SJSA1 (cell line): Measurements from ENCODE around the gene PLK5. TPM values are rescaled to one million over a fixed set of nuclear protein-coding genes. Genes with fewer than 3 reads are reported as not detected.
"Not testable (repeated sequence)": the region's sequence is repeated elsewhere in the genome, so short reads cannot be mapped to it uniquely, and the experiment has no call there.

Experiments
- DNase-seq, 2 experiments: peaks; one replicate each; pipeline ENCODE4 v3.0.0-alpha.2; 2015 to 2020; ENCODE audit warnings: low spot score in 2 of 2, low read depth in 1 of 2
- H3K27ac ChIP-seq: fragments of 250-450 bp; sonication (Bioruptor Pico); 2 replicates; pipeline ENCODE4 v1.5.1; 2020; ENCODE audit warnings: mild to moderate bottlenecking, moderate library complexity
- H3K27me3 ChIP-seq: fragments of 250-450 bp; sonication (Bioruptor Pico); replicated peaks from 2 replicates; pipeline ENCODE4 v1.5.1; 2020; ENCODE audit warnings: mild to moderate bottlenecking, moderate library complexity
- H3K36me3 ChIP-seq: fragments of 250-450 bp; sonication (Bioruptor Pico); 2 replicates; pipeline ENCODE4 v1.5.1; 2020; ENCODE audit warnings: mild to moderate bottlenecking
- H3K4me1 ChIP-seq: fragments of 250-450 bp; sonication (Bioruptor Pico); replicated peaks from 2 replicates; pipeline ENCODE4 v1.6.1; 2021; ENCODE audit warnings: mild to moderate bottlenecking
- H3K4me3 ChIP-seq: fragments of 250-450 bp; sonication (Bioruptor Pico); 2 replicates; pipeline ENCODE4 v1.5.1; 2020; ENCODE audit warnings: mild to moderate bottlenecking
- H3K9me3 ChIP-seq: fragments of 250-450 bp; sonication (Bioruptor Pico); replicated peaks from 2 replicates; pipeline ENCODE4 v1.5.1; 2020; ENCODE audit warnings: mild to moderate bottlenecking
- total RNA-seq: library from RNA; depleted of rRNA; stranded (reverse); fragments of >200 nt; shearing (Covaris generic); gene quantifications from 2 replicates; pipeline ENCODE4 v1.2.3, GENCODE V29; 2014

Gene PLK5
- total RNA-seq, 1 experiment from 2014 or later, result not detected

DNA sequence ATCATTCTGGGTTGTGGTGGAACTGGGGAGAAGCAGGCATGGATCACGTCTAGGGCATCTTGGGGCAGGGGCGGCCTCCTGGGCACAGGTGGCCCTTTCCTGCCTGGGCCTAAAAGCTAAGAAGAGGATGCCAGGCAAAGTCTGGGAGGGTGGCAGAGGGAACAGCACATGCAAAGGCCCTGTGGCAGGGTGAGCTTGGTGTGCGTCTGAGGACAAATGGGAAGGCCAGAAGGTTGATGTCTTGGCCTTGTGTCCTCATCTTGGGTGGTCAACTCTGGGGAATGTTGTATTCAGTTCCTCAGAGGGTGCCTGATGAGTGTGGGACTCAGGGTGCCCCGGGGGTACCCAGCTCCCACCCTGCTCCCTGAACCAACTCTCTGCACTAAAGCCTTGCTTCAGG lies 5.4 kb upstream of the PLK5 start:
- H3K27ac ChIP-seq, result no peak overlapping the region
- 0 out of 2 replicates have a peak, but pooled peaks cover 2% of the 10 kb centered on the region for H3K9me3 ChIP-seq
- no peak overlapping the region for H3K4me3 ChIP-seq
- peaks cover 19% of the 10 kb centered on the region for H3K27me3 ChIP-seq
- H3K4me1 ChIP-seq, result peaks cover 7% of the 10 kb centered on the region
- no peak for DNase-seq
- H3K36me3 ChIP-seq, result no peaks in the 10 kb centered on the region

DNA sequence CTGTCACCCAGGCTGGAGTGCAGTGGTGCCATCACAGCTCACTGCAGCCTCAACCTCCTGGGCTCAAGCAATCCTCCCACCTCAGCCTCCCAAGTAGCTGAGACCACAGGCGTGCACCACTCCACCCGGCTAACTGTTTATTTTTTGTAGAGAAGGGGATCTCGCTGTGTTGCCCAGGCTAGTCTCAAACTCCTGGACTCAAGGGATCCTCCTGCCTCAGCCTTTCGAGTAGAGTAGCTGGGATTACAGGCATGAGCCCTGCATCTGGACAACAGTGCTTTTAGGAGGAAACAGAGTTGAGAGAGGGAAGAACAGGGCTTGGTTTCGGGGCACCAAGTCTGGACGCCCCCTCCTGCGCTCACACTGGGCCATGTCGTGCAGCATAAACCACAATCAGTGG lies 4.1 kb upstream of the PLK5 start:
- H3K27me3 ChIP-seq, result peaks cover 30% of the 10 kb centered on the region
- H3K9me3 ChIP-seq, H3K4me3 ChIP-seq, H3K36me3 ChIP-seq, DNase-seq, H3K27ac ChIP-seq, H3K4me1 ChIP-seq: not testable (repeated sequence)

DNA sequence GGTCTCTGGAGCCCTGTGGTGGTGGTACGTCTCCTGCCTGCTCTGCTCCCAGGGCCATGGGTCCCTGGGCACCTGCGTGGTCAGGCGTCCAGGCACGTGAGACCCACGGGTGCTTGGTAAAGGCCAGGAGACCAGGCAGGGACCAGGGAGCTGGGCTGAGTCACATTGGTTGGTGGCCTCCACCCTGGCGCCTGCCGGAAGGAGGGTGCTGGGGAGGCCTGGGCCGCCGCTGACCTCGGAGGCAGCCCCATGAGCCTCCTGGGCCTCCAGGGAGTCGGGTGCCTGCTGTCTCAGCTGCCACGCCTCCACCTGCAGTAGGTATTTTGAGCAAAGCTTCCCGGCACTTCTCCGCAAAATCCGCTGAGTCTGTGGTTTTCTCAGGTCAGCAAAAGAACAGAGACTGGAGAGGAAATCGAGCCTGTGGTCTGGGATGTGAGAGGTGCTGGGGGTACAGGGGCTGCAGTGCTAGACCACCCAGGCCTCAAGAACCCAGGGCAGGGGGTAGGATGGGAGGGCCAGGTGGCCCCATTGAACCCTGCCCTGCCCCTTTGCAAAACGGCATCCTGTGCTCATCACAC lies 3.6 kb upstream of the PLK5 start:
- Histone ChIP-seq H3K4me3 (no peak overlapping the region), H3K36me3 (no peaks in the 10 kb centered on the region), H3K27me3 (peaks cover 35% of the 10 kb centered on the region), H3K9me3 (0 out of 2 replicates have a peak, but pooled peaks cover 2% of the 10 kb centered on the region), H3K4me1 (no peaks in the 10 kb centered on the region), H3K27ac (no peak overlapping the region)
- DNase-seq, result no peak

DNA sequence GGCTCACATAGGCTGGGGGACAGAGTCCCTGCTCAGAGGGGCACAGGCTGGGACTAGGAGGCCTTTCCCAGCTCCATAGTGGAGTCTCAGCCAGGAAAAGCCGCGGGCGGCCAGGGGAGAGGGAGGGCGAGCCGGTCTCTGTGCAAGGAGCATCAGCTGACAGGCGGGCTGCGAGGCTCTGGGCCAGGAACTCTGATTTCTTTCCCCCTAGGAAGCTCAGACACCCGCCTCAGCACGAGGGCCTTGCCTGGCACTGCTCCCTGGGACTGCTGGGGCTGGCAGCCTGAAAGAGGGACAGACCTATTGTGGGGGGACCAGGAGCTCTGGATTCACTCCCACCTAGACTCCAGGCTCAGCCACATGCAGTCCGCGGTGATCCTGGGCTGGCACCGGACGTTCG lies 2.2 kb upstream of the PLK5 start:
- peaks cover 43% of the 10 kb centered on the region for H3K27me3 ChIP-seq
- no peaks in the 10 kb centered on the region for H3K36me3 ChIP-seq
- no peak for DNase-seq
- no peak overlapping the region for H3K27ac ChIP-seq
- no peaks in the 10 kb centered on the region for H3K4me1 ChIP-seq
- no peaks in the 10 kb centered on the region for H3K9me3 ChIP-seq
- no peak overlapping the region for H3K4me3 ChIP-seq

DNA sequence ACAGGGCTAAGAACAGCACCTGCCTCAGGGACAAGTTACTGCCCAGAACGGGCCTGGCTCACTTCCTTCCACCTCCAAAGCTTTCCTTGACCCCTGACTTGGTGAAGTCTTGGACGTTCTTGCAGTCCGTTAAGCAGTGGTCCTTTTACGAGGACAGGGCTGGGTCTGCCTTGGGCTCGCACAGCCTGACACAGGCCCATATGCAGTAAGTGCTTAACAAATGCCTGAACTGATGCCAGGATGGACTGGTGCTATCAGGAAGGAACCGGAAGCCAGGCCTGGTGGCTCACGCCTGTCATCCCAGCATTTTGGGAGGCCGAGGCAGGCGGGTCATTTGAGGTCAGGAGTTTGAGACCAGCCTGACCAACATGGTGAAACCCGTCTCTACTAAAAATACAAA lies 1.8 kb upstream of the PLK5 start:
- no peak overlapping the region for H3K27ac ChIP-seq
- no peaks in the 10 kb centered on the region for H3K4me1 ChIP-seq

DNA sequence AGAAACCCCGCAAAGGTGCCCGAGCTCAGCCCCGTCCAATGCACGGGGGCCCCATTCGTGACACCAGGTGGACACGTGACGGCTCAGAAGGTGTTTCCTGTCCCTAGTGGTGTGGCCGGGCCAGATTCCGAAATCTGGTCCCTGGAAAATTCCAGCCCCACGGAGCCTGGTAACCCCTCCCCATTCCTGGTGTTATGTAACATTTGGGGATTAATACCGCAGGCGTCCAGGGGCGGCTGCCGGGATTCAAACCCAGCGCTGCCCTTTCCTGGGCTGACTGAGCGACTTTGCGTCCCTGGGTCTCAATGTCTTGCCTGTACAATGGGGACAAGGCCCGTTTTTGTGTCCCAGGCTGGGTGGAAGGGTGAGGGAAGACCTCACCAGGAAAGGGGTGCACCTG lies 1.0 kb upstream of the PLK5 start:
- H3K4me3 ChIP-seq, result no peak overlapping the region
- H3K36me3 ChIP-seq, result no peaks in the 10 kb centered on the region
- H3K27ac ChIP-seq, result no peak overlapping the region
- no peaks in the 10 kb centered on the region for H3K4me1 ChIP-seq
- peaks cover 43% of the 10 kb centered on the region for H3K27me3 ChIP-seq
- no peaks in the 10 kb centered on the region for H3K9me3 ChIP-seq
- no peak for DNase-seq

More for the DNA sequence above, 1.8 kb upstream of the PLK5 start:
- Histone ChIP-seq H3K9me3 (no peaks in the 10 kb centered on the region), H3K4me3 (no peak overlapping the region), H3K27me3 (peaks cover 43% of the 10 kb centered on the region), H3K36me3 (no peaks in the 10 kb centered on the region)
- no peak for DNase-seq

DNA sequence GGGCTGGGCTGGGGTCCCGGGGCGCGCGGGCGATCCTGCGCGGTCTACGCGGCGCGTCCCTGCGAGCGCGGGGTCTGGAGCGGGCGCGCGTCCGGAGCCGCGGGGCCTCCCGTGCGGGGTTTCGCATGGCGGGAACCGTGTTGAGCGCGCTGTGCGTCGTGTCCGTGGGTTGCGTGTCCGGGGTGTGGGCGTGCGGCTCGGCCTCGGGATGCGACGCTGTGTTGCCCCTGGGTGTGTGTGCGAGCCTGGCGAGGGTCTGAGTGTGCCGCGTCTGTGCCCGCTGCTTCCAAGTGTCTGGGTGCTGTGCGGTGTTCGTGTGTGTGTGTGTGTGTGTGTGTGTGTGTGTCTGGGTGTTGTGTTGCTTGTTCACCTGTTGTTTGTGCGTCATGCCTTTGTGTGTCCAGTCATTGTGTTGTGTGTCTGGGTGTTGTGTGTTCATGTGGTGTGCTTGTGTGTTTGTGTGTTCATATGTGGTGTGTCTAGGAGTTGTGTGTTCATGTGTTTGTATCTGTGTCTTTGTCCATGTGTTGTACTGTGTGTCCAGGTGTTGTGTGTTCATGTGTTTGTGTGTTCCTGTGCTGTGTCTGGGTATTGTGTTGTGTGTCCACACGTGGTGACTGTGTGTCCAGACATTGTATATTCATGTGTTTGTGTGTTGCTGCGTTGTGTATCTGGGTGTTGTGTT lies 552 bp downstream of the PLK5 start:
- DNase-seq, result no peak
- Histone ChIP-seq H3K9me3 (no peaks in the 10 kb centered on the region), H3K36me3 (no peaks in the 10 kb centered on the region), H3K27me3 (peaks cover 43% of the 10 kb centered on the region), H3K4me3 (no peak overlapping the region), H3K4me1 (no peaks in the 10 kb centered on the region), H3K27ac (no peak overlapping the region)

DNA sequence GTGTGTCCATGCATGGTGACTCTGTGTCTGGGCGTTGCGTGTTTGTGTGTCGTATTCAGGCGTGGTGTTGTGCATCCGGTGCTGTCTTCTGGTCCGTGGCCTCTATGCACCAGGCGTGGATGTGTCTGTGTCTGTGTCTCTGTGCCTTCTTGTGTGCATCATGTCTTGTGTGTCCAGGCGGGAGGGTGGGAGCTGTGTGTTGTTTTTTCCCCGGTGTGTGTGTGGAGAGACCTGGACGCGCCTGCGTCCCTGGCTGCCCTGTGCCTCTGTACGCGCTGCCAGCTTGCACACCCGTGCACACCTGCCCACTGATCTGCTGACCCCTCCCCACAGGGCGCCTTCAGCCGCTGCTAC lies 1.1 kb downstream of the PLK5 start:
- Histone ChIP-seq H3K9me3 (no peaks in the 10 kb centered on the region), H3K27ac (no peak overlapping the region), H3K36me3 (no peaks in the 10 kb centered on the region), H3K4me1 (no peaks in the 10 kb centered on the region), H3K4me3 (no peak overlapping the region), H3K27me3 (peaks cover 43% of the 10 kb centered on the region)
- no peak for DNase-seq

DNA sequence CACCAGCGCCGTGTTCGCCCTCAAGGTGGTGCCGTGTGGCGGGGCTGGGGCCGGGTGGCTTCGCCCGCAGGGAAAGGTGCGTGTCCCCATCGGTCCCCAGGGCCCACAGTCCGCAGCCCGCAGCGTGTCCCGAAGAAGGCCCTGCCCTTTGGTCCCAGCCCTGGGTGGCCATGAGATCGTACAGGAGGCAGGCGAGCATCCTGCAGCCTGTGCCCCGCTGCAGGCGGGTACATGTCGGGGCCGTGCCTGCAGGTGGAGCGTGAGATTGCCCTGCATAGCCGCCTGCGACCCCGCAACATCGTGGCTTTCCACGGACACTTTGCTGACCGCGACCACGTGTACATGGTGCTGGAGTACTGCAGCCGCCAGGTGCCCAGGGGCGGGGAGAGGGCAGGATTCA lies 1.5 kb downstream of the PLK5 start:
- Histone ChIP-seq H3K36me3 (no peaks in the 10 kb centered on the region), H3K9me3 (no peaks in the 10 kb centered on the region), H3K4me3 (no peak overlapping the region), H3K27me3 (peaks cover 43% of the 10 kb centered on the region), H3K4me1 (no peaks in the 10 kb centered on the region), H3K27ac (no peak overlapping the region)
- no peak for DNase-seq

DNA sequence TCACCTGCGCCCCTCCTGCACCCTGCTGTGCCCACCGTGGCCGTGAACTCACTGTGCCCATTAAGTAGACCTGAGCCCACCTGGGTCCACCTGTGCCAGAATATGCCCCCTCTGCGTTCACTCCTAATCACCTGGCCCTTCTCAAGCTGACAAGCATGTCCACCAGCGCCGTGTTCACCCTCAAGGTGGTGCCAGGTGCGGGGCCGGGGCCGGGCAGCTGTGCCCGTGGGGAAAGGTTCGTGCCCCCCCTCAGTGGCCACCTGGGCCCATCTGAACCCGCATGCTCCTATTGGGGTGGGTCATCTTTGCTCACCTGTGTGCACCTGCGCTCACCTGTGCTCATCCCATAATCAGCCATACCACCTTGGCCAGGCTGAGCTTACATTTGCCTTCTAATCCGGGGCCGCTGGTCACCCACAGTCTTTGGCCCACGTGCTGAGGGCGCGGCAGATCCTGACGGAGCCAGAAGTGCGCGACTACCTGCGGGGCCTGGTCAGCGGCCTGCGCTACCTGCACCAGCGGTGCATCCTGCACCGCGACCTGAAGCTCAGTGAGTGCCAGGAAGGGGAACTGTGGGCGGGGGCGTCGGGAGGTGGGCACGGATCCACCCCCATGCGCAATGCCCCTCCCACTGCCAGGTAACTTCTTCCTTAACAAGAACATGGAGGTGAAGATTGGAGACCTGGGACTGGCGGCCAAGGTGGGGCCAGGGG lies 2.3 kb downstream of the PLK5 start:
- H3K4me3 ChIP-seq, result no peak overlapping the region
- no peak overlapping the region for H3K27ac ChIP-seq
- no peaks in the 10 kb centered on the region for H3K4me1 ChIP-seq
- no peaks in the 10 kb centered on the region for H3K9me3 ChIP-seq
- H3K36me3 ChIP-seq, result no peaks in the 10 kb centered on the region
- DNase-seq, result no peak
- peaks cover 41% of the 10 kb centered on the region for H3K27me3 ChIP-seq

DNA sequence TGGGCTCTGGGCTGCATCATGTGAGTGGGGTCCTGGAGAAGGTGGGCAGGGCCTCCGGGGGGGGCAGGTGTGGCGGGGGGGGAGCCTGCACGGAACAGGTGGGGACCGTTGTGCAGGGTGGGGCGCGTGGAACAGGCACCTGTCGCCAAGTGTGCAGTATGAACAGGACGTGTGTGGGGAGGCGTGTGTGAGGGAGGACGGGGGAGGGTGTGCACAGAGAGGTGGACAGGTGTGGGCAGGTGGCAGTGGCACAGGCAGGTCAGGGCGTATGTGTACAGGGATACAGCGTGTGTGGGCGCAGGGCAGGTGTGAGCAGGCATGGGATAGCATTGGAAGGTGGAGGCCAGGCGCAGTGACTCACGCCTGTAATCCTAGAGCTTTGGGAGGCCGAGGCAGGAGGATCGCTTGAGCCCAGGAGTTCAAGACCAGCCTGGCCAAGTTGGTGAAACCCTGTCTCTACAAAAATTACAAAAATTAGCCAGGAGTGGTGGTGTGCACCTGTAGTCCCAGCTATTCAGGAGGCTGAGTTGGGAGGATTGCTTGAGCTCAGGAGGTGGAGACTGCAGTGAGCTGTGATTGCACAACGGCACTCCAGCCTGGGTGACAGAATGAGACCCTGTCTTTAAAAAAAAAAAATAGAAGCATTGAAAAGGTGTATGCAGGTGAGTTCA lies 3.2 kb downstream of the PLK5 start:
- no peak for DNase-seq
- Histone ChIP-seq H3K9me3 (no peaks in the 10 kb centered on the region), H3K36me3 (no peaks in the 10 kb centered on the region), H3K4me3 (no peak overlapping the region), H3K4me1 (no peaks in the 10 kb centered on the region), H3K27me3 (peaks cover 45% of the 10 kb centered on the region), H3K27ac (no peak overlapping the region)

DNA sequence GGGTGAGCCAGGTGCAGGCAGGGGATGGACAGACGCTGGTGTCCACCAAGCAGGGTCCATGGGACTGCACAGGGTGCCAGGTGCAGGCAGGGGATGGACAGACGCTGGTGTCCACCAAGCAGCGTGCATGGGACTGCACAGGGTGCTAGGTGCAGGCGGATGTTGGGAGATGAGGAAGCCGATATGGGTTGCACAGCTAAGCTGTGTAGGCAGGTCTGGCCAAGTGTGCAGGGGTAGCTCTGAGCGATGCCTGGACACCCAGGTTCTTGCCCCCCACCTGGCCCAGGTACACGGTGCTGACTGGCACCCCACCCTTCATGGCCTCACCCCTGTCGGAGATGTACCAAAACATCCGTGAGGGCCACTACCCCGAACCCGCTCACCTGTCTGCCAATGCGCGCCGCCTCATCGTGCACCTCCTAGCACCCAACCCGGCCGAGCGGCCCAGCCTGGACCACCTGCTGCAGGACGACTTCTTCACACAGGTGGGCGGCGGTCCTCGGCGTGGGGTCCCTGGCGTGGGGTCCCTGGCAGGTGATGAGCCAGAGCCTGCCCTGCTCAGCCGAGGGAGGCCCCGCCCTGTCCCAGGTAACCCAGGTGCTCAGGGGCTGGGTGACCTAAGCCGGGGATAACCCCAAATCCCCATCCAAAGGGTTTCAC lies 3.9 kb downstream of the PLK5 start:
- Histone ChIP-seq H3K27ac (no peak overlapping the region), H3K27me3 (peaks cover 41% of the 10 kb centered on the region), H3K4me1 (no peaks in the 10 kb centered on the region), H3K36me3 (no peaks in the 10 kb centered on the region), H3K4me3 (no peak overlapping the region), H3K9me3 (no peaks in the 10 kb centered on the region)
- DNase-seq, result no peak

DNA sequence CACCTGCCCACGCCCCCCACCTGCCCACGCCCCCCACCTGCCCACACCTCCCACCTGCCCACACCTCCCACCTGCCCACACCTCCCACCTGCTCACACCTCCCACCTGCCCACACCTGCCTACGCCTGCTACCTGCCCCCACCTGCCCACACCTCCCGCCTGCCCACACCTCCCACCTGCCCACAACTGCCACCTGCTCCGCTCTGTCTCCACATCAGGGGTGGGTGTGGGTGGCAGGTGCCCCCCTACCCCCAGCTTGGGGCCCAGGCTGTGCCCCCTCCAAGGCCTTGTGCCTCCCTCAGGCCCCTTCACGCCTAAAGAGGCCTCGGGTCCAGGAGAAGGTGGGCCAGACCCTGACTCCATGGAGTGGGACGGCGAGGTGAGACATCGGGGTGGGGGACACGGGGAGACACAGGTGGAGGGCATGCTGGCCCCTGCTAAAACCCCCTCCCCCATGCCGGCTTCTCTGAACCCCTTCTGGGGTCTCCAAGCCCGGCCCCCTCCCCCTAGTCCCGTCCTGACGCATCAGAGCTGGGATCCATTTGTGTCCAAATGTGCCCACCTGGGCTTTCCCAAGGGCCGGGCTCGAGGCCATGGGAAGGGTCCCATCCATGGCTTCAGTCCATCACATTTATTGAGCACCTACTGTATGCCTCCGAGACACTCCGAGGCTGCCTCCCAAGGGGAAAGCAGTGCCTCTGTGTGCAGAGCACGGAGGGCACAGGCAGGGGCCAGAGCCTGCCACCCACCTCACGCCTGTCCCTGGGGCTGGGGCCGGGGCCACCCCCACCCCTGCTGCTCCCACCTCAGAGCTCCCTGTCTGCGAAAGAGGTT lies 4.9 kb downstream of the PLK5 start:
- no peak for DNase-seq
- Histone ChIP-seq H3K4me1 (no peaks in the 10 kb centered on the region), H3K27me3 (peaks cover 35% of the 10 kb centered on the region), H3K4me3 (no peak overlapping the region), H3K36me3 (no peaks in the 10 kb centered on the region), H3K9me3 (no peaks in the 10 kb centered on the region), H3K27ac (no peak overlapping the region)
